ENCODE measurements around the gene IL31RA.

GRCh38 chr5:55917402-55918086 is 66.4 kb downstream of the IL31RA start:
- TF ChIP-seq CTCF (IDR thresholded peaks at IDR 0.05) (no peak), POLR2A (IDR thresholded peaks at IDR 0.05) (no peak), EP300 (IDR thresholded peaks at IDR 0.05) (no peak)

All from suprapubic skin (tissue), 3 donors.